SK-N-SH (cell line): Measurements from ENCODE around the gene PPP2R5E. TPM values are rescaled to one million over a fixed set of nuclear protein-coding genes. Genes with fewer than 3 reads are reported as not detected.

Source experiments
- CTCF ChIA-PET: fragments of 300-600, 350-600 bp; formaldehyde crosslinking; extraction: SDS; loops from one replicate; lab custom pipeline; 2021; lab: Yijun Ruan, JAX
- POLR2A ChIA-PET: fragments of 350-600 bp; sonication (Branson Sonifier 250); formaldehyde crosslinking; extraction: SDS; loops from one replicate; lab custom pipeline; 2020; ENCODE audit warnings: antibody characterized with exemption, inconsistent platforms; lab: Yijun Ruan, JAX
- DNase-seq: peaks from one replicate; pipeline ENCODE4 v3.0.0; 2012
- H2AFZ ChIP-seq: fragments of 200-600 bp; sonication (generic); 2 replicates; pipeline ENCODE4 v1.8.1; 2016; ENCODE audit warnings: antibody characterized with exemption, mild to moderate bottlenecking, low read depth
- H3F3A ChIP-seq: fragments of 200-600 bp; sonication (generic); replicated peaks from 2 replicates; pipeline ENCODE3; 2016; ENCODE audit warnings: antibody characterized with exemption, mild to moderate bottlenecking; ENCODE audit not compliant: insufficient read depth
- H3K27ac ChIP-seq, 2 experiments: fragments of 200-500 bp in 1 of 2; fragments of 200-600 bp in 1 of 2; sonication (Bioruptor generic) in 1 of 2; sonication (generic), shearing (Covaris generic) in 1 of 2; 2 replicates each; pipeline versions ENCODE4 v1.5.1 to v1.6.1; 2014 to 2016; ENCODE audit warnings: low read depth in 2 of 2, inconsistent platforms in 1 of 2, low read length in 1 of 2, mild to moderate bottlenecking in 1 of 2, mixed read lengths in 1 of 2
- H3K27me3 ChIP-seq: fragments of 200-600 bp; sonication (generic), shearing (Covaris generic); 2 replicates; pipeline ENCODE4 v1.6.1; 2016; ENCODE audit warnings: mixed run types; ENCODE audit not compliant: insufficient read depth
- H3K36me3 ChIP-seq, 2 experiments: fragments of 200-500 bp in 1 of 2; fragments of 200-600 bp in 1 of 2; sonication (Bioruptor generic) in 1 of 2; sonication (generic) in 1 of 2; replicated peaks in 1 of 2; 2 replicates each; pipeline versions ENCODE3 to v1.5.1; 2014 to 2016; ENCODE audit warnings: low read length in 1 of 2, mild to moderate bottlenecking in 1 of 2; ENCODE audit not compliant: insufficient read depth in 2 of 2, control insufficient read depth in 1 of 2
- H3K4me1 ChIP-seq, 2 experiments: fragments of 200-500 bp in 1 of 2; fragments of 200-600 bp in 1 of 2; sonication (Bioruptor generic) in 1 of 2; sonication (generic), shearing (Covaris generic) in 1 of 2; 2 replicates each; pipeline versions ENCODE4 v1.5.1 to v1.6.1; 2014 to 2016; ENCODE audit warnings: low read depth in 1 of 2, low read length in 1 of 2, mixed run types in 1 of 2; ENCODE audit not compliant: insufficient read depth in 2 of 2, control insufficient read depth in 1 of 2
- H3K4me2 ChIP-seq: fragments of 200-600 bp; sonication (generic), shearing (Covaris generic); 2 replicates; pipeline ENCODE4 v1.6.1; 2017; ENCODE audit warnings: mixed run types
- H3K4me3 ChIP-seq, 2 experiments: fragments of 200-500 bp in 1 of 2; fragments of 200-600 bp in 1 of 2; sonication (Bioruptor generic) in 1 of 2; sonication (generic), shearing (Covaris generic) in 1 of 2; 2 replicates each; pipeline versions ENCODE4 v1.5.1 to v1.8.1; 2014 to 2016; ENCODE audit warnings: low read depth in 2 of 2, inconsistent platforms in 1 of 2, low read length in 1 of 2, mild to moderate bottlenecking in 1 of 2, mixed read lengths in 1 of 2, moderate library complexity in 1 of 2
- H3K79me2 ChIP-seq: fragments of 200-600 bp; sonication (generic); 2 replicates; pipeline ENCODE4 v1.8.1; 2017; ENCODE audit warnings: mild to moderate bottlenecking; ENCODE audit not compliant: insufficient read depth
- H3K9ac ChIP-seq: fragments of 200-600 bp; sonication (generic); 2 replicates; pipeline ENCODE4 v1.6.1; 2017; ENCODE audit warnings: mixed run types
- H3K9me2 ChIP-seq: fragments of 200-600 bp; sonication (generic); 2 replicates; pipeline ENCODE4 v1.6.1; 2017; ENCODE audit warnings: mixed run types
- H3K9me3 ChIP-seq: fragments of 200-600 bp; sonication (generic); 2 replicates; pipeline ENCODE4 v1.6.1; 2017; ENCODE audit warnings: mixed run types, mild to moderate bottlenecking, moderate library complexity
- H4K20me1 ChIP-seq: fragments of 200-600 bp; sonication (generic); 2 replicates; pipeline ENCODE4 v1.6.1; 2017; ENCODE audit warnings: mild to moderate bottlenecking, mixed run types; ENCODE audit not compliant: insufficient read depth
- EZH2phosphoT487 ChIP-seq: fragments of 200-600 bp; sonication (generic); IDR thresholded peaks from 2 replicates; pipeline ENCODE4 v1.6.1; 2017; ENCODE audit warnings: low read depth, mixed run types, mild to moderate bottlenecking, antibody characterized with exemption, moderate library complexity, borderline replicate concordance
- JUND ChIP-seq: IDR thresholded peaks from 2 replicates; pipeline ENCODE4 v1.4.0; 2012
- MEF2A ChIP-seq: IDR thresholded peaks from 2 replicates; pipeline ENCODE4 v1.4.0; 2012; ENCODE audit warnings: low read depth, borderline replicate concordance
- RCOR1 ChIP-seq: fragments of 150-350 bp; IDR thresholded peaks from 2 replicates; pipeline ENCODE4 v1.6.1; 2017; ENCODE audit warnings: antibody characterized with exemption, low read length
- SIN3A ChIP-seq: IDR thresholded peaks from 2 replicates; pipeline ENCODE4 v1.6.1; 2012; ENCODE audit warnings: low read depth, mild to moderate bottlenecking, low read length, moderate library complexity, borderline replicate concordance
- TCF12 ChIP-seq: IDR thresholded peaks from 2 replicates; pipeline ENCODE4 v1.4.0; 2012
- TEAD4 ChIP-seq: IDR thresholded peaks from 2 replicates; pipeline ENCODE4 v1.4.0; 2012; ENCODE audit warnings: mild to moderate bottlenecking, borderline replicate concordance; ENCODE audit not compliant: insufficient read depth
- YY1 ChIP-seq: IDR thresholded peaks from 2 replicates; pipeline ENCODE4 v1.4.0; 2012; ENCODE audit warnings: low read depth, mild to moderate bottlenecking
- WGBS: methylation state at CpG from one replicate; pipeline ENCODE4 v1.1.6; 2017; ENCODE audit warnings: low lambda C conversion rate; 5-methylcytosine and 5-hydroxymethylcytosine counted together
- polyA plus RNA-seq, 3 experiments: library from polyadenylated mRNA; depleted of rRNA; stranded (reverse); fragments of >200 nt; gene quantifications; 2 replicates each; pipeline ENCODE4 v1.2.3, GENCODE V29; 2012
- TF ChIP-seq, protein P1 (sequence below): fragments of 200-600 bp; sonication (generic); IDR thresholded peaks from 2 replicates; pipeline ENCODE4 v1.6.1; 2017; ENCODE audit warnings: antibody characterized with exemption, mild to moderate bottlenecking, moderate library complexity
- TF ChIP-seq, protein P2 (sequence below): IDR thresholded peaks from 2 replicates; pipeline ENCODE4 v1.4.0; 2012; ENCODE audit warnings: low read depth
- TF ChIP-seq, protein P3 (sequence below): IDR thresholded peaks from 2 replicates; pipeline ENCODE4; 2012

PPP2R5E gene
- polyA plus RNA-seq, 1 of the 3 experiments (the other 2 are of a cell fraction) = 4.4 TPM

DNA sequence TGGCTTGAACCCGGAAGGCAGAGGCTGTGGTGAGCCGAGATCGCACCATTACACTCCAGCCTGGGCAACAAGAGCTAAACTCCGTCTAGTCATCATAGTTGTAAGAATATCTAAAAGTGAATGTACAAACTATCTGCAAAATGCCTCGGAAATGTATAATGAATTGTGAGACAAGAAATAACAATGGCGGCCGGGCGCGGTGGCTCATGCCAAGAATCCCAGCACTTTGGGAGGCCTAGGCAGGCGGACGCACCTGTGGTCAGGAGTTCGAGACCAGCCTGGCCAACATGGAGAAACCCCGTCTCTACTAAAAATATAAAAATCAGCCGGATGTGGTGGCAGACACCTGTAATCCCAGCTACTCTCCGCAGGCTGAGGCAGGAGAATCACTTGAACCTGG is 9.7 kb downstream of the PPP2R5E start:
- H3K4me1 ChIP-seq = no peaks in the 10 kb centered on the region
- POLR2A ChIA-PET = no interaction called here
- peaks cover 16 to 21% of the 10 kb centered on the region in 2 experiments for H3K36me3 ChIP-seq
- TF ChIP-seq EZH2phosphoT487 (no peak), TEAD4 (no peak), SIN3A (no peak), MEF2A (no peak), TCF12 (no peak)
- TF ChIP-seq, protein P1, sequence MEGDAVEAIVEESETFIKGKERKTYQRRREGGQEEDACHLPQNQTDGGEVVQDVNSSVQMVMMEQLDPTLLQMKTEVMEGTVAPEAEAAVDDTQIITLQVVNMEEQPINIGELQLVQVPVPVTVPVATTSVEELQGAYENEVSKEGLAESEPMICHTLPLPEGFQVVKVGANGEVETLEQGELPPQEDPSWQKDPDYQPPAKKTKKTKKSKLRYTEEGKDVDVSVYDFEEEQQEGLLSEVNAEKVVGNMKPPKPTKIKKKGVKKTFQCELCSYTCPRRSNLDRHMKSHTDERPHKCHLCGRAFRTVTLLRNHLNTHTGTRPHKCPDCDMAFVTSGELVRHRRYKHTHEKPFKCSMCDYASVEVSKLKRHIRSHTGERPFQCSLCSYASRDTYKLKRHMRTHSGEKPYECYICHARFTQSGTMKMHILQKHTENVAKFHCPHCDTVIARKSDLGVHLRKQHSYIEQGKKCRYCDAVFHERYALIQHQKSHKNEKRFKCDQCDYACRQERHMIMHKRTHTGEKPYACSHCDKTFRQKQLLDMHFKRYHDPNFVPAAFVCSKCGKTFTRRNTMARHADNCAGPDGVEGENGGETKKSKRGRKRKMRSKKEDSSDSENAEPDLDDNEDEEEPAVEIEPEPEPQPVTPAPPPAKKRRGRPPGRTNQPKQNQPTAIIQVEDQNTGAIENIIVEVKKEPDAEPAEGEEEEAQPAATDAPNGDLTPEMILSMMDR = no peak
- TF ChIP-seq, protein P2, sequence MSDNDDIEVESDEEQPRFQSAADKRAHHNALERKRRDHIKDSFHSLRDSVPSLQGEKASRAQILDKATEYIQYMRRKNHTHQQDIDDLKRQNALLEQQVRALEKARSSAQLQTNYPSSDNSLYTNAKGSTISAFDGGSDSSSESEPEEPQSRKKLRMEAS = no peak
- DNase-seq = no peak
- H3K4me3 ChIP-seq = no peak overlapping the region
- H3K27ac ChIP-seq = no peak overlapping the region
- no peak overlapping the region for H3K4me2 ChIP-seq
- 97% methylated on average over 13 of the region's 15 CpGs for WGBS
- H3K9me2 ChIP-seq = no peaks in the 10 kb centered on the region
- peaks cover 99% of the 10 kb centered on the region for H3K79me2 ChIP-seq
- H3K9me3 ChIP-seq = no peaks in the 10 kb centered on the region
- H3K27me3 ChIP-seq = no peaks in the 10 kb centered on the region
- H3K9ac ChIP-seq = no peak overlapping the region
- H4K20me1 ChIP-seq = peaks cover 30% of the 10 kb centered on the region
- H2AFZ ChIP-seq = no peak overlapping the region
- CTCF ChIA-PET = interaction anchor here (0.7 to 1.5 kb wide), 2 partner anchors 8 to 145 kb away, joined by 3 read pairs; no protein-coding TSS in a partner anchor
- H3F3A ChIP-seq = peaks cover 4% of the 10 kb centered on the region

DNA sequence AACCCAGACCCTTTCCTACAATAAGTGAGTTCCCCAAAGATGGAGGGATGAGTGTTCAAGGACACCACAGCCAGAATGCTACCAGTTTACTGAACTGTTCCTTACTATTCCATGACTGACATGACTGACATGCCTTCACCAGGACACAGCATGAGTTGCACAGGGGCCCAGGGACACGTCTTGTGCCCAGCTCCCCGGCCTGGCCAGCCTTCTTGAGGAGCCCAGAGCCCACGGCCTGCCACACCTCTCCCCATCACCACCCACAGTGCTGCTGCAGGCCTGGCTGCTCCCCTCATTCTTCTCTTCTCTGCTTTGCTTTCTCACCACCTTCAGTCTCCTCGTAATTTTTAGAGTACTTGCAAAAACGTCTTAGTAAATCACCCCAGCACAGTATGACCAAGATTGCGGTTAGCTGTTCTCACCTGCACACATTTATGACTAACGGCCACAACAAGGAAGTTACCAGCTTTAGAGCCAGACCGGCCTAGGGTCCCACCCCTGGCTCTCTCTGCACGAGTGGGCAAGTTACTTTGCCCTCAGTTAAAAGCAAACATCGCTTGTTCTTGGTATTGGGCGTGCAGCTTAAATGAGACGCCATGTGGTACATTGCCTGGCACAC is 18.5 kb downstream of the PPP2R5E start:
- peaks cover 0 to 3% of the 10 kb centered on the region in 2 experiments for H3K36me3 ChIP-seq
- no peak overlapping the region for H3K9ac ChIP-seq
- peaks cover 83% of the 10 kb centered on the region for H3K79me2 ChIP-seq
- peaks cover 28% of the 10 kb centered on the region for H4K20me1 ChIP-seq
- POLR2A ChIA-PET = no interaction called here
- peaks cover 0 to 15% of the 10 kb centered on the region in 2 experiments; a peak in 2 of 4 replicates for H3K4me1 ChIP-seq
- TF ChIP-seq JUND = no peak
- TF ChIP-seq YY1 = no peak
- TF ChIP-seq RCOR1 = no peak
- TF ChIP-seq, protein P3, sequence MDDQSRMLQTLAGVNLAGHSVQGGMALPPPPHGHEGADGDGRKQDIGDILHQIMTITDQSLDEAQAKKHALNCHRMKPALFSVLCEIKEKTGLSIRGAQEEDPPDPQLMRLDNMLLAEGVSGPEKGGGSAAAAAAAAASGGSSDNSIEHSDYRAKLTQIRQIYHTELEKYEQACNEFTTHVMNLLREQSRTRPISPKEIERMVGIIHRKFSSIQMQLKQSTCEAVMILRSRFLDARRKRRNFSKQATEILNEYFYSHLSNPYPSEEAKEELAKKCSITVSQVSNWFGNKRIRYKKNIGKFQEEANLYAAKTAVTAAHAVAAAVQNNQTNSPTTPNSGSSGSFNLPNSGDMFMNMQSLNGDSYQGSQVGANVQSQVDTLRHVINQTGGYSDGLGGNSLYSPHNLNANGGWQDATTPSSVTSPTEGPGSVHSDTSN = no peak
- H2AFZ ChIP-seq = no peak overlapping the region
- CTCF ChIA-PET = interaction anchor here (0.9 to 1.3 kb wide), 5 partner anchors 9 to 136 kb away, joined by 3 read pairs; no protein-coding TSS in a partner anchor
- DNase-seq = no peak
- H3K9me2 ChIP-seq = no peaks in the 10 kb centered on the region
- no peaks in the 10 kb centered on the region for H3K9me3 ChIP-seq
- H3K4me3 ChIP-seq = no peak overlapping the region
- no peak overlapping the region for H3K4me2 ChIP-seq
- WGBS = 94% methylated on average over 12 of the region's 12 CpGs
- peak overlapping the region in 1 of 2 experiments; percentile 96; a peak in 2 of 4 replicates for H3K27ac ChIP-seq
- no peaks in the 10 kb centered on the region for H3K27me3 ChIP-seq
- H3F3A ChIP-seq = peaks cover 9% of the 10 kb centered on the region
